Colonic mucosa (tissue), 4 donors: ENCODE results near the gene URM1. TPM values are rescaled to one million over a fixed set of nuclear protein-coding genes. Genes with fewer than 3 reads are reported as not detected.

Source experiments
- DNase-seq: peaks from one replicate; pipeline ENCODE4 v3.0.0-alpha.2; 2020
- H3K27ac ChIP-seq: fragments of 200-600 bp; one replicate; pipeline ENCODE4 v1.8.0; 2021
- H3K27me3 ChIP-seq: fragments of 200-600 bp; one replicate; pipeline ENCODE4 v1.8.0; 2021
- H3K36me3 ChIP-seq: fragments of 200-600 bp; one replicate; pipeline ENCODE4 v1.8.0; 2021
- H3K4me1 ChIP-seq: fragments of 200-600 bp; one replicate; pipeline ENCODE4 v1.8.0; 2021; ENCODE audit warnings: mild to moderate bottlenecking
- H3K4me3 ChIP-seq: fragments of 200-600 bp; one replicate; pipeline ENCODE4 v1.8.0; 2021
- H3K9ac ChIP-seq, 2 donors: one replicate each; pipeline ENCODE4 v1.7.0; 2013; ENCODE audit warnings: control low read depth in 2 of 2, low read depth in 2 of 2, low read length in 2 of 2
- H3K9me3 ChIP-seq: fragments of 200-600 bp; one replicate; pipeline ENCODE4 v1.8.0; 2021
- intact Hi-C: fragments of 100-400 bp; cut with DNase I; formaldehyde crosslinking; loops from one replicate; pipeline ENCODE4 v1.14.1; 2022
- total RNA-seq, 2 donors: library from RNA; stranded (reverse); fragmentation: NEBNext Ultra II Directional in 1 of 2; extraction: Animal tissue kit (Norgen Biotek cat#: 25700) in 1 of 2; gene quantifications; one replicate each; pipeline ENCODE4 v1.2.1, GENCODE V29; 2021
- TF ChIP-seq, protein P1 (sequence below): fragments of 200-600 bp; IDR thresholded peaks from one replicate; pipeline ENCODE4 v1.8.0; 2022; ENCODE audit warnings: antibody characterized with exemption, mild to moderate bottlenecking
- donor health status: healthy.
- donor health status: DM: no; HTN: no; CAD: no.
- donor health status: DM: no; HTN: no; CAD: no.

Gene URM1
- total RNA-seq, 2 donors from 2014 or later: 55.2 to 77.3 TPM

- intact Hi-C loops: loop anchor here (5.0 to 10.0 kb wide), 2 partner anchors 47 to 159 kb away; no protein-coding TSS in a partner anchor
- no peak for DNase-seq
- Histone ChIP-seq H3K9ac (no peak overlapping the region), H3K27me3 (no peaks in the 10 kb centered on the region), H3K4me1 (no peaks in the 10 kb centered on the region), H3K27ac (no peak overlapping the region), H3K4me3 (no peak overlapping the region), H3K9me3 (no peaks in the 10 kb centered on the region), H3K36me3 (peaks cover 13% of the 10 kb centered on the region)
- TF ChIP-seq, protein P1, sequence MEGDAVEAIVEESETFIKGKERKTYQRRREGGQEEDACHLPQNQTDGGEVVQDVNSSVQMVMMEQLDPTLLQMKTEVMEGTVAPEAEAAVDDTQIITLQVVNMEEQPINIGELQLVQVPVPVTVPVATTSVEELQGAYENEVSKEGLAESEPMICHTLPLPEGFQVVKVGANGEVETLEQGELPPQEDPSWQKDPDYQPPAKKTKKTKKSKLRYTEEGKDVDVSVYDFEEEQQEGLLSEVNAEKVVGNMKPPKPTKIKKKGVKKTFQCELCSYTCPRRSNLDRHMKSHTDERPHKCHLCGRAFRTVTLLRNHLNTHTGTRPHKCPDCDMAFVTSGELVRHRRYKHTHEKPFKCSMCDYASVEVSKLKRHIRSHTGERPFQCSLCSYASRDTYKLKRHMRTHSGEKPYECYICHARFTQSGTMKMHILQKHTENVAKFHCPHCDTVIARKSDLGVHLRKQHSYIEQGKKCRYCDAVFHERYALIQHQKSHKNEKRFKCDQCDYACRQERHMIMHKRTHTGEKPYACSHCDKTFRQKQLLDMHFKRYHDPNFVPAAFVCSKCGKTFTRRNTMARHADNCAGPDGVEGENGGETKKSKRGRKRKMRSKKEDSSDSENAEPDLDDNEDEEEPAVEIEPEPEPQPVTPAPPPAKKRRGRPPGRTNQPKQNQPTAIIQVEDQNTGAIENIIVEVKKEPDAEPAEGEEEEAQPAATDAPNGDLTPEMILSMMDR: no peak
These were observed 27.3 kb upstream of the URM1 start for GRCh38 chr9:128343855-128344254.

GRCh38 chr9:128344931-128345605, 26.1 kb upstream of the URM1 start:
- no peak overlapping the region for H3K9ac ChIP-seq

DNA sequence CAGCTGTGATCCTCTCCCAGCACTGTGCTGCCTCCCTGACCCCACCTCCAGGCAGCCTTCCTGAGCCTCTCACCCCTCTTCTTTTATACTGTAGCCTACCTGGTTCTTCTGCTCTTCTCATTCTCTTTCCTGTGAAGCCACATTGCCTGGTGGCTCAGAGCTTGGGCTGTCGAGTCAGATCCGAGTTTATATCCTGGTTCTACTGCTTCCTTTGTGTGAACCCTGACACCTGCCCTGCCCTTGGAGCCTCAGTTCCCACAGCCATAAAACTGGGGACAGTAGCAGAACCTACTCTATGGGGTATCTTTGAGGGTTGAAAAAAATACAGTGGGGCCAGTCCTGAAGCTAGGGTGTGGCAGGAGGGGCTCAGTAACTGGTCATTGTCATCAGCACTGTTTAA, 22.0 kb upstream of the URM1 start:
- peaks cover 13% of the 10 kb centered on the region for H3K36me3 ChIP-seq
- DNase-seq: no peak
- no peak overlapping the region for H3K4me3 ChIP-seq
- H3K9me3 ChIP-seq: no peaks in the 10 kb centered on the region
- H3K27me3 ChIP-seq: no peaks in the 10 kb centered on the region
- H3K9ac ChIP-seq: no peak overlapping the region
- TF ChIP-seq, protein P1: no peak
- H3K4me1 ChIP-seq: no peaks in the 10 kb centered on the region
- no peak overlapping the region for H3K27ac ChIP-seq
- intact Hi-C loops: loop anchor here (10.0 kb wide), 1 partner anchor 164 kb away; no protein-coding TSS in a partner anchor

More at GRCh38 chr9:128344931-128345605, 26.1 kb upstream of the URM1 start:
- H3K27ac ChIP-seq: no peak overlapping the region
- no peak for DNase-seq
- H3K27me3 ChIP-seq: no peaks in the 10 kb centered on the region
- TF ChIP-seq, protein P1: no peak
- H3K9me3 ChIP-seq: no peaks in the 10 kb centered on the region
- intact Hi-C loops: loop anchor here (5.0 to 10.0 kb wide), 2 partner anchors 48 to 160 kb away; no protein-coding TSS in a partner anchor
- no peak overlapping the region for H3K4me3 ChIP-seq
- H3K4me1 ChIP-seq: no peaks in the 10 kb centered on the region
- peaks cover 13% of the 10 kb centered on the region for H3K36me3 ChIP-seq

- intact Hi-C loops: loop anchor here (10.0 kb wide), 1 partner anchor 165 kb away; no protein-coding TSS in a partner anchor
- Histone ChIP-seq H3K4me1 (no peaks in the 10 kb centered on the region), H3K27me3 (no peaks in the 10 kb centered on the region), H3K4me3 (no peak overlapping the region), H3K27ac (no peak overlapping the region), H3K9ac (no peak overlapping the region), H3K9me3 (no peaks in the 10 kb centered on the region), H3K36me3 (peaks cover 13% of the 10 kb centered on the region)
- TF ChIP-seq, protein P1: no peak
- no peak for DNase-seq
These were observed 21.4 kb upstream of the URM1 start for GRCh38 chr9:128349772-128350171.

DNA sequence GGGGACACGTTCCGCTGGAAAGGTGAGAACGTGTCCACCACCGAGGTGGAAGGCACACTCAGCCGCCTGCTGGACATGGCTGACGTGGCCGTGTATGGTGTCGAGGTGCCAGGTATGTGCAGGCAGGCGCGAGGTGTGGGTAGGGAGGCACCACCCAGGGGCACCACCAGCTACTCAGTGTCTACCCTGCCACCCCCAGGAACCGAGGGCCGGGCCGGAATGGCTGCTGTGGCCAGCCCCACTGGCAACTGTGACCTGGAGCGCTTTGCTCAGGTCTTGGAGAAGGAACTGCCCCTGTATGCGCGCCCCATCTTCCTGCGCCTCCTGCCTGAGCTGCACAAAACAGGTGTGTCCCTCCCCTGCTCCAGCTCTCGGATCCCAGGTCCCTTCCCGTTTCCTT, 15.7 kb upstream of the URM1 start:
- no peaks in the 10 kb centered on the region for H3K9me3 ChIP-seq
- H3K9ac ChIP-seq: no peak overlapping the region
- no peaks in the 10 kb centered on the region for H3K4me1 ChIP-seq
- intact Hi-C loops: no loop called here
- no peaks in the 10 kb centered on the region for H3K36me3 ChIP-seq
- no peak overlapping the region for H3K27ac ChIP-seq
- TF ChIP-seq, protein P1: no peak
- no peak overlapping the region for H3K4me3 ChIP-seq
- no peak for DNase-seq
- no peaks in the 10 kb centered on the region for H3K27me3 ChIP-seq
